Neutrophil (primary cell): ENCODE measurements around the gene MUC15.

Source experiments
- H3K27ac ChIP-seq: fragments of 200-600 bp; sonication (generic); 2 replicates; pipeline ENCODE4 v1.5.1; 2016; ENCODE audit warnings: mild to moderate bottlenecking, moderate library complexity
- H3K27me3 ChIP-seq: fragments of 200-600 bp; sonication (generic); 2 replicates; pipeline ENCODE4 v1.6.0; 2016; ENCODE audit warnings: mild to moderate bottlenecking
- H3K36me3 ChIP-seq: fragments of 200-600 bp; sonication (generic); 2 replicates; pipeline ENCODE4 v1.5.1; 2017
- H3K4me1 ChIP-seq, 2 experiments: fragments of 200-600 bp in 1 of 2; sonication (generic) in 1 of 2; 1 replicate in 1 of 2; 2 replicates in 1 of 2; pipeline versions ENCODE4 v1.5.1 to v1.6.1; 2013 to 2016; ENCODE audit warnings: low read depth in 1 of 2, low read length in 1 of 2, mild to moderate bottlenecking in 1 of 2, moderate library complexity in 1 of 2; ENCODE audit not compliant: control insufficient read depth in 1 of 2, insufficient read depth in 1 of 2
- H3K4me3 ChIP-seq, 2 experiments: fragments of 200-600 bp in 1 of 2; sonication (generic) in 1 of 2; 1 replicate in 1 of 2; 2 replicates in 1 of 2; pipeline ENCODE4 v1.5.1; 2013 to 2016; ENCODE audit warnings: low read depth in 1 of 2, low read length in 1 of 2, mild to moderate bottlenecking in 1 of 2, moderate library complexity in 1 of 2
- H3K9me3 ChIP-seq: fragments of 200-600 bp; sonication (generic); 2 replicates; pipeline ENCODE4 v1.5.1; 2016
- CTCF ChIP-seq: fragments of 200-600 bp; sonication (generic); IDR thresholded peaks from 2 replicates; pipeline ENCODE4 v1.5.1; 2016; ENCODE audit warnings: antibody characterized with exemption

MUC15 gene

GRCh38 chr11:26578998-26579661, 7.1 kb upstream of the MUC15 start:
- no peak for TF ChIP-seq CTCF
- Histone ChIP-seq H3K4me1 (peaks cover 0 to 3% of the 10 kb centered on the region in 2 experiments), H3K4me3 (no peak overlapping the region), H3K27me3 (no peaks in the 10 kb centered on the region), H3K9me3 (no peaks in the 10 kb centered on the region), H3K36me3 (no peaks in the 10 kb centered on the region), H3K27ac (no peak overlapping the region)

GRCh38 chr11:26575946-26576345, 3.9 kb upstream of the MUC15 start:
- Histone ChIP-seq H3K27ac (no peak overlapping the region), H3K36me3 (no peaks in the 10 kb centered on the region), H3K4me3 (no peak overlapping the region), H3K4me1 (no peaks in the 10 kb centered on the region), H3K9me3 (no peaks in the 10 kb centered on the region), H3K27me3 (no peaks in the 10 kb centered on the region)
- TF ChIP-seq CTCF: no peak

GRCh38 chr11:26573896-26574295, 1.8 kb upstream of the MUC15 start:
- H3K4me1 ChIP-seq: no peaks in the 10 kb centered on the region
- H3K9me3 ChIP-seq: no peaks in the 10 kb centered on the region
- no peak overlapping the region for H3K4me3 ChIP-seq
- TF ChIP-seq CTCF: no peak
- no peaks in the 10 kb centered on the region for H3K27me3 ChIP-seq
- H3K27ac ChIP-seq: no peak overlapping the region
- no peaks in the 10 kb centered on the region for H3K36me3 ChIP-seq

GRCh38 chr11:26572770-26573402, 823 bp upstream of the MUC15 start:
- Histone ChIP-seq H3K4me3 (no peak overlapping the region), H3K27ac (no peak overlapping the region), H3K4me1 (no peaks in the 10 kb centered on the region), H3K27me3 (no peaks in the 10 kb centered on the region), H3K9me3 (no peaks in the 10 kb centered on the region), H3K36me3 (no peaks in the 10 kb centered on the region)
- TF ChIP-seq CTCF: no peak

- H3K4me1 ChIP-seq: no peaks in the 10 kb centered on the region
- H3K27me3 ChIP-seq: no peaks in the 10 kb centered on the region
- H3K4me3 ChIP-seq: no peak overlapping the region
- H3K36me3 ChIP-seq: no peaks in the 10 kb centered on the region
- TF ChIP-seq CTCF: no peak
- H3K27ac ChIP-seq: no peak overlapping the region
- no peaks in the 10 kb centered on the region for H3K9me3 ChIP-seq
Observed at GRCh38 chr11:26569646-26570045, 2.4 kb downstream of the MUC15 start.
